H1 (cell line): ENCODE measurements around the gene EPHA8. TPM values are rescaled to one million over a fixed set of nuclear protein-coding genes. Genes with fewer than 3 reads are reported as not detected.

Experiments used
- ATF2 ChIP-seq: IDR thresholded peaks from 2 replicates; pipeline ENCODE4 v1.6.1; 2012; ENCODE audit warnings: low read length, inconsistent platforms
- NANOG ChIP-seq: IDR thresholded peaks from 2 replicates; pipeline ENCODE4 v1.6.1; 2011; ENCODE audit warnings: low read length, low read depth, mild to moderate bottlenecking, inconsistent platforms; ENCODE audit not compliant: insufficient read depth, poor library complexity, severe bottlenecking
- RXRA ChIP-seq: IDR thresholded peaks from 2 replicates; pipeline ENCODE4 v1.6.1; 2011; ENCODE audit warnings: low read depth, mild to moderate bottlenecking, low read length, moderate library complexity; ENCODE audit not compliant: insufficient read depth
- SIN3A ChIP-seq, 2 experiments: IDR thresholded peaks in 1 of 2; conservative IDR thresholded peaks in 1 of 2; 2 replicates each; pipeline ENCODE4 v1.6.1; 2011 to 2012; ENCODE audit warnings: low read length in 2 of 2, improper control_type of control experiment in 1 of 2, low read depth in 1 of 2, mild to moderate bottlenecking in 1 of 2
- SP4 ChIP-seq: IDR thresholded peaks from 2 replicates; pipeline ENCODE4 v1.6.1; 2012; ENCODE audit warnings: low read length, inconsistent platforms
- polyA plus RNA-seq, 7 experiments: library from polyadenylated mRNA; depleted of rRNA in 3 of 7; stranded (reverse) in 5 of 7; unstranded in 2 of 7; fragments of >200 nt in 5 of 7; fragments of 200-250 nt in 2 of 7; gene quantifications; 1 replicate in 5 of 7; 2 replicates in 1 of 7; 4 replicates in 1 of 7; pipeline versions ENCODE4 v1.2.1 to v1.2.3, GENCODE V29; 2011 to 2013; ENCODE audit warnings: missing spikeins in 2 of 7, mixed read lengths in 2 of 7
- total RNA-seq: library from RNA; stranded (reverse); fragmentation: NEBNext Ultra II Directional; extraction: Animal tissue kit (Norgen Biotek cat#: 25700); gene quantifications from 2 replicates; pipeline ENCODE4 v1.2.1, GENCODE V29; 2021
- TF ChIP-seq, protein P1 (sequence below): fragments of 300-600 bp; sonication (generic); IDR thresholded peaks from 2 replicates; pipeline ENCODE4 v1.7.1; 2012; ENCODE audit warnings: low read length, moderate library complexity, mild to moderate bottlenecking, inconsistent platforms; ENCODE audit not compliant: insufficient replicate concordance

EPHA8 gene
- total and polyA plus RNA-seq, 2 of the 8 experiments (the other 6 are each of a cell fraction or from before 2014, with no cell fraction given): 4.0 to 8.4 TPM

- TF ChIP-seq, protein P1, sequence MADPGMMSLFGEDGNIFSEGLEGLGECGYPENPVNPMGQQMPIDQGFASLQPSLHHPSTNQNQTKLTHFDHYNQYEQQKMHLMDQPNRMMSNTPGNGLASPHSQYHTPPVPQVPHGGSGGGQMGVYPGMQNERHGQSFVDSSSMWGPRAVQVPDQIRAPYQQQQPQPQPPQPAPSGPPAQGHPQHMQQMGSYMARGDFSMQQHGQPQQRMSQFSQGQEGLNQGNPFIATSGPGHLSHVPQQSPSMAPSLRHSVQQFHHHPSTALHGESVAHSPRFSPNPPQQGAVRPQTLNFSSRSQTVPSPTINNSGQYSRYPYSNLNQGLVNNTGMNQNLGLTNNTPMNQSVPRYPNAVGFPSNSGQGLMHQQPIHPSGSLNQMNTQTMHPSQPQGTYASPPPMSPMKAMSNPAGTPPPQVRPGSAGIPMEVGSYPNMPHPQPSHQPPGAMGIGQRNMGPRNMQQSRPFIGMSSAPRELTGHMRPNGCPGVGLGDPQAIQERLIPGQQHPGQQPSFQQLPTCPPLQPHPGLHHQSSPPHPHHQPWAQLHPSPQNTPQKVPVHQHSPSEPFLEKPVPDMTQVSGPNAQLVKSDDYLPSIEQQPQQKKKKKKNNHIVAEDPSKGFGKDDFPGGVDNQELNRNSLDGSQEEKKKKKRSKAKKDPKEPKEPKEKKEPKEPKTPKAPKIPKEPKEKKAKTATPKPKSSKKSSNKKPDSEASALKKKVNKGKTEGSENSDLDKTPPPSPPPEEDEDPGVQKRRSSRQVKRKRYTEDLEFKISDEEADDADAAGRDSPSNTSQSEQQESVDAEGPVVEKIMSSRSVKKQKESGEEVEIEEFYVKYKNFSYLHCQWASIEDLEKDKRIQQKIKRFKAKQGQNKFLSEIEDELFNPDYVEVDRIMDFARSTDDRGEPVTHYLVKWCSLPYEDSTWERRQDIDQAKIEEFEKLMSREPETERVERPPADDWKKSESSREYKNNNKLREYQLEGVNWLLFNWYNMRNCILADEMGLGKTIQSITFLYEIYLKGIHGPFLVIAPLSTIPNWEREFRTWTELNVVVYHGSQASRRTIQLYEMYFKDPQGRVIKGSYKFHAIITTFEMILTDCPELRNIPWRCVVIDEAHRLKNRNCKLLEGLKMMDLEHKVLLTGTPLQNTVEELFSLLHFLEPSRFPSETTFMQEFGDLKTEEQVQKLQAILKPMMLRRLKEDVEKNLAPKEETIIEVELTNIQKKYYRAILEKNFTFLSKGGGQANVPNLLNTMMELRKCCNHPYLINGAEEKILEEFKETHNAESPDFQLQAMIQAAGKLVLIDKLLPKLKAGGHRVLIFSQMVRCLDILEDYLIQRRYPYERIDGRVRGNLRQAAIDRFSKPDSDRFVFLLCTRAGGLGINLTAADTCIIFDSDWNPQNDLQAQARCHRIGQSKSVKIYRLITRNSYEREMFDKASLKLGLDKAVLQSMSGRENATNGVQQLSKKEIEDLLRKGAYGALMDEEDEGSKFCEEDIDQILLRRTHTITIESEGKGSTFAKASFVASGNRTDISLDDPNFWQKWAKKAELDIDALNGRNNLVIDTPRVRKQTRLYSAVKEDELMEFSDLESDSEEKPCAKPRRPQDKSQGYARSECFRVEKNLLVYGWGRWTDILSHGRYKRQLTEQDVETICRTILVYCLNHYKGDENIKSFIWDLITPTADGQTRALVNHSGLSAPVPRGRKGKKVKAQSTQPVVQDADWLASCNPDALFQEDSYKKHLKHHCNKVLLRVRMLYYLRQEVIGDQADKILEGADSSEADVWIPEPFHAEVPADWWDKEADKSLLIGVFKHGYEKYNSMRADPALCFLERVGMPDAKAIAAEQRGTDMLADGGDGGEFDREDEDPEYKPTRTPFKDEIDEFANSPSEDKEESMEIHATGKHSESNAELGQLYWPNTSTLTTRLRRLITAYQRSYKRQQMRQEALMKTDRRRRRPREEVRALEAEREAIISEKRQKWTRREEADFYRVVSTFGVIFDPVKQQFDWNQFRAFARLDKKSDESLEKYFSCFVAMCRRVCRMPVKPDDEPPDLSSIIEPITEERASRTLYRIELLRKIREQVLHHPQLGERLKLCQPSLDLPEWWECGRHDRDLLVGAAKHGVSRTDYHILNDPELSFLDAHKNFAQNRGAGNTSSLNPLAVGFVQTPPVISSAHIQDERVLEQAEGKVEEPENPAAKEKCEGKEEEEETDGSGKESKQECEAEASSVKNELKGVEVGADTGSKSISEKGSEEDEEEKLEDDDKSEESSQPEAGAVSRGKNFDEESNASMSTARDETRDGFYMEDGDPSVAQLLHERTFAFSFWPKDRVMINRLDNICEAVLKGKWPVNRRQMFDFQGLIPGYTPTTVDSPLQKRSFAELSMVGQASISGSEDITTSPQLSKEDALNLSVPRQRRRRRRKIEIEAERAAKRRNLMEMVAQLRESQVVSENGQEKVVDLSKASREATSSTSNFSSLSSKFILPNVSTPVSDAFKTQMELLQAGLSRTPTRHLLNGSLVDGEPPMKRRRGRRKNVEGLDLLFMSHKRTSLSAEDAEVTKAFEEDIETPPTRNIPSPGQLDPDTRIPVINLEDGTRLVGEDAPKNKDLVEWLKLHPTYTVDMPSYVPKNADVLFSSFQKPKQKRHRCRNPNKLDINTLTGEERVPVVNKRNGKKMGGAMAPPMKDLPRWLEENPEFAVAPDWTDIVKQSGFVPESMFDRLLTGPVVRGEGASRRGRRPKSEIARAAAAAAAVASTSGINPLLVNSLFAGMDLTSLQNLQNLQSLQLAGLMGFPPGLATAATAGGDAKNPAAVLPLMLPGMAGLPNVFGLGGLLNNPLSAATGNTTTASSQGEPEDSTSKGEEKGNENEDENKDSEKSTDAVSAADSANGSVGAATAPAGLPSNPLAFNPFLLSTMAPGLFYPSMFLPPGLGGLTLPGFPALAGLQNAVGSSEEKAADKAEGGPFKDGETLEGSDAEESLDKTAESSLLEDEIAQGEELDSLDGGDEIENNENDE: no peak
- TF ChIP-seq SIN3A (conservative IDR thresholded peaks at IDR 0.05 in 1 of 2, IDR thresholded peaks at IDR 0.05 in 1 of 2; ENCODE audit: low read depth in 1 of 2, low read length in 2 of 2): no peak
- no peak for TF ChIP-seq RXRA
- no peak for TF ChIP-seq NANOG
- TF ChIP-seq SP4: no peak
- no peak for TF ChIP-seq ATF2
Observed at GRCh38 chr1:22526677-22527076, 36.6 kb upstream of the EPHA8 start (continued).
